ENCODE data around the gene TTC9B. TPM values are rescaled to one million over a fixed set of nuclear protein-coding genes. Genes with fewer than 3 reads are reported as not detected.

TTC9B gene
- total and polyA plus RNA-seq, 9 donors, result 0.08 to 0.13 (median 0.12) TPM; not detected in 3

DNA sequence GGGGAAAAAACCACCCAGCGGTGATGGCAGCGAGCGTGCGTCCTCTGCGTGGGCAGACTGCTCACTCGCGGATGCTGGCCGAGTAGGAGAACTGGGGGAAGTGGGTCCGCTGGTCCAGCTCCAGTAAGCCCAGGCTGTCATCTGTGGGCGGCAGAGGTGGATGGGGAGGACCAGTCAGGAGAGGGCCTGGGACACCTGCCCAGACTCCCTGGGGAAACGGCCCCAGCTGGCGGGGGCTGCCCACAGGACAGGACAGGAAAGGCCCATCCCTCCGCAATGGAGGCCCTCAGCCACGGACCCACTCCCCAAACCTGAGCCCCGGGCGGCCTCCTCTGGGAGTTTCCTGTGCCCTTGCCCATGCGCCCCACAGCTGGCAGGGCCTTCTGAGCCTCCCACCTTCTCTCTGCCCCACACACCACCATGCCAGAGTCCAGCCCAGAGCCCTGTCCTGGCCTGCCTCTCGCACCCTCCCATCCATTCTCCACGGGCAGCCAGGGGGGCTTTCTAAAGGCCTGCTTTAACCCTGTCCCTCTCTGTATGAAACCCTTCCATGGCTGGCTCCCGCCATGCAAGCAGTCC, 15.7 kb upstream of the TTC9B start:
- 86% methylated on average over 20 of the region's 20 CpGs for WGBS (ENCODE audit: insufficient coverage)
- Histone ChIP-seq H3K27ac (ENCODE audit: low read length) (no peak overlapping the region), H3K4me3 (ENCODE audit: low read length) (no peak overlapping the region), H3K27me3 (ENCODE audit: control insufficient read depth, insufficient read depth, low read length) (no peaks in the 10 kb centered on the region), H3K9me3 (replicated peaks; ENCODE audit: control insufficient read depth, low read depth, low read length) (no peaks in the 10 kb centered on the region), H3K36me3 (ENCODE audit: control insufficient read depth, insufficient read depth, low read length) (peaks cover 59% of the 10 kb centered on the region), H3K4me1 (ENCODE audit: control insufficient read depth, insufficient read depth, low read length) (peaks cover 13% of the 10 kb centered on the region)
- DNase-seq, result no peak

DNA sequence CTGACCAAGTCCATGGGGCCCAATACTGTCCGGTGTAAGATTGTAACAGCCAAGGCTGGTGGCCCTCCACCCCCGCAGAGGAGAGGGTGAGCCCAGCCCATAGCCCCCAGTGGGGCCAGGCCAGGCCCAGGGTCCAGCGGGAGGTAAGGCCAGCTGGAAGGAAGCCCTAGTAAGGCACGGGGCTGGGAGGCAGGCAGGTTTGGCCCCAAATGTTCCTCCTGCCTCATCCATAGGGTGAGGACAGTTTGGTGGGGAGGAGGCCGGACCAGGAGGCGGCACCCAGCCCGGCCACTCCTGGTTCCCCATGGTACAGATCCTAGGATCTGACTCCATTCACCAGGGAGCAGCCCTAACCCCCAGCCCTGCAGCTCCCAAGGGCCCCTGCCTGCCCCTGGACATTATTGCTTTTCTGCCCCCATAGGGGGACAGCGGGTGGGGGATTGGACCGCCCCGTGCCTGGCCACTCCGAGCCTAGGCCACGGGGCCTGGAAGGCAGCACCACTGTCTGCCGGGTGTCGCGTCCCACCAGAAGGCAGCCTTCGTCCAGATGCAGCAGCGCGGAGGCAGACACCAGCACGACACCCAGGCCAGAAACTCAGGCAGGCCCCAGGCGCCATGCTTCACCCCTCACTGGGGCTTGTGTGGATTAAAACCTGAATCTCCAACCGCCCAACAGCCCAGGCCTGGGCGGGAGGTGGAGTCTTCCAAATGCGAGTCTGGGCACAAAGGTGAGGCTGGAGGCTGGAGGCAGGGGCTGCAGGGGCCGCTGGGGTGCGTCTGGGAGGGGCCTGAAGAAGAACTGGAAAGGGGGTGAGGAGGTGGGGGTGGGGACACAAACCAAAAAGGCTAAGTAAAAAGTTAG, 15.0 kb upstream of the TTC9B start:
- no peak for DNase-seq
- 85% methylated on average over 22 of the region's 25 CpGs for WGBS (ENCODE audit: insufficient coverage)

DNA sequence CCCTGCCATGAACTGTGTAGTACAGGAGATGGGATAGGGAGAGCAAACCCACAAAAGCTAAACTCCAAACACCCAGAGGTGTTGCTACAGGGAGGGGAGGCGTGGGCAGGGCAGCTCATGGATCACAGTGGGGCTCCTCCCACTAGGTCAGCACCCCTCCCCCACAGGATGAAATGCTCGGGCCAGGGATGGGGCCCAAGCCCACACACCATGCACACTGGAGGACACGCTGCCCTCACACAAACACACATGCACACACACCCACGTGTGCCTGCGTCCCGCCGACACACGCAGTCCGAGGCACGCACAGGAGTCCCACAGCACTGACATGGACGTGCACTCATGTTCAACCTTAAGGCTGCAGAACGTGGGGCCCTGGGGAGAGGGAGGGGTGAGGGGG, 14.3 kb upstream of the TTC9B start:
- no peaks in the 10 kb centered on the region for H3K9me3 ChIP-seq (replicated peaks; ENCODE audit: control insufficient read depth, low read depth, low read length)
- H3K27me3 ChIP-seq (ENCODE audit: control insufficient read depth, insufficient read depth, low read length), result peaks cover 3% of the 10 kb centered on the region
- peaks cover 45% of the 10 kb centered on the region for H3K36me3 ChIP-seq (ENCODE audit: control insufficient read depth, insufficient read depth, low read length)
- no peak overlapping the region for H3K4me3 ChIP-seq (ENCODE audit: low read length)
- peaks cover 13% of the 10 kb centered on the region for H3K4me1 ChIP-seq (ENCODE audit: control insufficient read depth, insufficient read depth, low read length)
- WGBS (ENCODE audit: insufficient coverage), result 45% methylated on average over 2 of the region's 12 CpGs
- DNase-seq, result no peak
- no peak overlapping the region for H3K27ac ChIP-seq (ENCODE audit: low read length)

More for the DNA sequence above, 15.0 kb upstream of the TTC9B start:
- H3K36me3 ChIP-seq (ENCODE audit: control insufficient read depth, insufficient read depth, low read length), result peaks cover 52% of the 10 kb centered on the region
- no peak overlapping the region for H3K27ac ChIP-seq (ENCODE audit: low read length)
- H3K9me3 ChIP-seq (replicated peaks; ENCODE audit: control insufficient read depth, low read depth, low read length), result no peaks in the 10 kb centered on the region
- no peaks in the 10 kb centered on the region for H3K27me3 ChIP-seq (ENCODE audit: control insufficient read depth, insufficient read depth, low read length)
- H3K4me1 ChIP-seq (ENCODE audit: control insufficient read depth, insufficient read depth, low read length), result peaks cover 13% of the 10 kb centered on the region
- H3K4me3 ChIP-seq (ENCODE audit: low read length), result no peak overlapping the region

DNA sequence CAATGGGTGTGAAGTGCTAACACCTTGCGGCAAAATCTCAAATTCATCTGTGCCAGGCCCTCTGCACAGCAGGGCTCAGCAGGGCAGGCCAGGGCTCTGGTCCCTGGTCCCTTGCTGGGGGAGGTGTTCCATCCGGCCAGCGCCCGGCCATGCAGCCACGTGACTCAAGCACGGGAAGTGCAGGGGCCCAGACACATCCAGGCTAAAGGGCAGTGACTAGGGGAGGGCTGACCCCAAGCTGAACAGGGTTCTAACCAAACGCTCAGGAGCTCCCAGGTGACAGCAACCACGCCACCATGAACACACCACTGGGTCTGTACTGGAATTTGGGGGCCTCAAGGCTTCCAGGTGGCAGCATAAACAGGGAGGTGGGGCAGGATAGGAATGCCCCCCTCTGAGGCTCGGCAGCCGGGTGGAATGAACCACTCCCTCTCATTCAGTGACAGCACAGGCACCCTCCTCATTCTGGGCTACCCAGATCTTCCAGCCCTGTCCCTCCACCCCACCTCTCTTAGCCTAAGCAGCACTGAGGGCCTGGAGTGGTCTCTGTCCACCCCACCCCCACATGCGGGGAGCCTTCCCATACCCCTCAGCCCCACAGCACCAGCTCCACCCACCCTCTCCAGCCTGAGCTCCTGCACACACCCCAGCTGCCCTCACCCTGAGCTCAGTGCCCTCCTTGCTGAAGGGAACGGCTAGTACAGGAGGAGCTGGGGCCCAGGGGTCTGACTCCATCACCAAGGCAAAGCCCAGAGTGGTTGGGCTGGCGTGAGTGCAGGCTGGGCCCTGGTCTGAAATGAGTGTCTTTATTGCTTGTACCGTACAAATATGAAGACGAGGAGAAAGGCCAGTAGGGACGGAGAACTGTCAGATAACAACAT, 13.6 kb upstream of the TTC9B start:
- Histone ChIP-seq H3K4me1 (ENCODE audit: control insufficient read depth, insufficient read depth, low read length) (peaks cover 13% of the 10 kb centered on the region), H3K36me3 (ENCODE audit: control insufficient read depth, insufficient read depth, low read length) (peaks cover 39% of the 10 kb centered on the region), H3K27me3 (ENCODE audit: control insufficient read depth, insufficient read depth, low read length) (peaks cover 10% of the 10 kb centered on the region), H3K9me3 (replicated peaks; ENCODE audit: control insufficient read depth, low read depth, low read length) (no peaks in the 10 kb centered on the region), H3K4me3 (ENCODE audit: low read length) (no peak overlapping the region), H3K27ac (ENCODE audit: low read length) (no peak overlapping the region)
- DNase-seq, result no peak
- WGBS (ENCODE audit: insufficient coverage), result 38% methylated on average over 7 of the region's 16 CpGs

GRCh38 chr19:40231057-40231456, 12.9 kb upstream of the TTC9B start:
- Histone ChIP-seq H3K4me3 (ENCODE audit: low read length) (no peak overlapping the region), H3K4me1 (ENCODE audit: control insufficient read depth, insufficient read depth, low read length) (peaks cover 20% of the 10 kb centered on the region), H3K36me3 (ENCODE audit: control insufficient read depth, insufficient read depth, low read length) (peaks cover 32% of the 10 kb centered on the region), H3K27ac (ENCODE audit: low read length) (no peak overlapping the region), H3K27me3 (ENCODE audit: control insufficient read depth, insufficient read depth, low read length) (peaks cover 17% of the 10 kb centered on the region), H3K9me3 (replicated peaks; ENCODE audit: control insufficient read depth, low read depth, low read length) (no peaks in the 10 kb centered on the region)
- no peak for DNase-seq
- WGBS (ENCODE audit: insufficient coverage), result 100% methylated on average over 1 of the region's 6 CpGs

DNA sequence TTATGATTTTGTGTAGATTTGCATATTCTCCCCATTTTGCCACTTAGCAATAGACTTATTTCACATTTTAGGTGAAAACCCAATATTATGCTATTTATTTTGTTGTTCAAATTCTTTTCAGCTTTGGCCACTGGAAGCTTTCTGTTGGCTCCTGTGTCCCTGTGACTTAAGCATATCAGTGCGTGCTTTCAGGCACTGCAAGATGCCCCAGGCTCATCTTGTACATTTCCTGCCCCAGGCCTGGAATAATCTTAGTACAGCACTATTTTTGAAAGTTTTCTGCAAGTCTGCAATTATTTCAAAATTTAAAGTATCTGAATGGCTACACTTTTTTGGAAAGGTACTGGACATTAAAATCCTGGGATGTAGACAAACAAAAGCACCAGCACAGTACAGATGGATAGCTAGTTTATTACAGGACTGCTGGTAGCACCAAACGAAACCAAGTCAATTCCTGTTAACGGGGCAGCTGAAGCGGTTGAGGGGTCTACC, 11.8 kb upstream of the TTC9B start:
- Histone ChIP-seq H3K36me3 (ENCODE audit: control insufficient read depth, insufficient read depth, low read length) (peaks cover 22% of the 10 kb centered on the region), H3K27me3 (ENCODE audit: control insufficient read depth, insufficient read depth, low read length) (peaks cover 28% of the 10 kb centered on the region), H3K4me3 (ENCODE audit: low read length) (no peak overlapping the region), H3K9me3 (replicated peaks; ENCODE audit: control insufficient read depth, low read depth, low read length) (no peaks in the 10 kb centered on the region), H3K27ac (ENCODE audit: low read length) (no peak overlapping the region), H3K4me1 (ENCODE audit: control insufficient read depth, insufficient read depth, low read length) (peaks cover 28% of the 10 kb centered on the region)
- WGBS (ENCODE audit: insufficient coverage), result 38% methylated on average over 2 of the region's 4 CpGs
- DNase-seq, result no peak

- peaks cover 17% of the 10 kb centered on the region for H3K36me3 ChIP-seq (ENCODE audit: control insufficient read depth, insufficient read depth, low read length)
- peaks cover 32% of the 10 kb centered on the region for H3K27me3 ChIP-seq (ENCODE audit: control insufficient read depth, insufficient read depth, low read length)
- no CpG with 5 or more reads among the region's 3 CpGs for WGBS (ENCODE audit: insufficient coverage)
- no peak overlapping the region for H3K27ac ChIP-seq (ENCODE audit: low read length)
- DNase-seq, result no peak
- peaks cover 28% of the 10 kb centered on the region for H3K4me1 ChIP-seq (ENCODE audit: control insufficient read depth, insufficient read depth, low read length)
- no peaks in the 10 kb centered on the region for H3K9me3 ChIP-seq (replicated peaks; ENCODE audit: control insufficient read depth, low read depth, low read length)
- H3K4me3 ChIP-seq (ENCODE audit: low read length), result no peak overlapping the region
These were observed 11.3 kb upstream of the TTC9B start for GRCh38 chr19:40229484-40229883.

GRCh38 chr19:40228863-40229262, 10.7 kb upstream of the TTC9B start:
- H3K9me3 ChIP-seq (replicated peaks; ENCODE audit: control insufficient read depth, low read depth, low read length), result no peaks in the 10 kb centered on the region
- H3K27me3 ChIP-seq (ENCODE audit: control insufficient read depth, insufficient read depth, low read length), result peaks cover 38% of the 10 kb centered on the region
- H3K4me3 ChIP-seq (ENCODE audit: low read length), result no peak overlapping the region
- no peak overlapping the region for H3K27ac ChIP-seq (ENCODE audit: low read length)
- WGBS (ENCODE audit: insufficient coverage), result 100% methylated on average over 2 of the region's 5 CpGs
- peaks cover 28% of the 10 kb centered on the region for H3K4me1 ChIP-seq (ENCODE audit: control insufficient read depth, insufficient read depth, low read length)
- no peak for DNase-seq
- peaks cover 10% of the 10 kb centered on the region for H3K36me3 ChIP-seq (ENCODE audit: control insufficient read depth, insufficient read depth, low read length)

DNA sequence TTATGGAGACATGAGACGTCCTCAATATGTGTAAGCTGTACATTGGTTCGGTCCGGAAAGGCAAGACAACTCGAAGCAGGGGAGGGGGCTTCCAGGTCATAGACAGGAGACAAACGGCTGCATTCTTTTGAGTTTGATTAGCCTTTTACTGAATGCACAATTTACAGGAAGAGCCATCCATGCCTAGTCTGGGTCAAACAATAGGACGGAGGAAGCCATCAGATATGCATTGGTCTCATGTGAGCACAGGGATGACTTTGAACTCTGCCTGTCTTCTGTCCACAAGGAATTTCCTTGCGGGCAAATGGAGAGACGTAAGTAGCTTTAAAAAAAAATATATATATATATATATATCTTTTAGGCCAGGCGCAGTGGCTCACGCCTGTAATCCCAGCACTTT, 10.2 kb upstream of the TTC9B start:
- Histone ChIP-seq H3K36me3 (ENCODE audit: control insufficient read depth, insufficient read depth, low read length) (peaks cover 5% of the 10 kb centered on the region), H3K9me3 (replicated peaks; ENCODE audit: control insufficient read depth, low read depth, low read length) (no peaks in the 10 kb centered on the region), H3K27ac (ENCODE audit: low read length) (no peak overlapping the region), H3K4me3 (ENCODE audit: low read length) (no peak overlapping the region), H3K4me1 (ENCODE audit: control insufficient read depth, insufficient read depth, low read length) (peaks cover 28% of the 10 kb centered on the region), H3K27me3 (ENCODE audit: control insufficient read depth, insufficient read depth, low read length) (peaks cover 44% of the 10 kb centered on the region)
- no peak for DNase-seq
- WGBS (ENCODE audit: insufficient coverage), result 78% methylated on average over 5 of the region's 10 CpGs
